HG02798 (cell line): ENCODE results near the gene KRT71.
"Not testable (repeated sequence)": the region's sequence is repeated elsewhere in the genome, so short reads cannot be mapped to it uniquely, and the experiment has no call there.

ENCODE experiments used
- ATAC-seq: cut with Tn5 transposase; IDR thresholded peaks from one replicate; pipeline ENCODE4 v1.9.1; 2021; ENCODE audit warnings: mild to moderate bottlenecking; ENCODE audit not compliant: unreplicated experiment, poor library complexity

KRT71 gene

GRCh38 chr12:52552681-52553195, at the start of gene KRT71:
TSS of gene KRT71 (minus strand) at chr12:52553145. CDS start at chr12:52553077, 68 bp downstream.
- no peak for ATAC-seq

DNA sequence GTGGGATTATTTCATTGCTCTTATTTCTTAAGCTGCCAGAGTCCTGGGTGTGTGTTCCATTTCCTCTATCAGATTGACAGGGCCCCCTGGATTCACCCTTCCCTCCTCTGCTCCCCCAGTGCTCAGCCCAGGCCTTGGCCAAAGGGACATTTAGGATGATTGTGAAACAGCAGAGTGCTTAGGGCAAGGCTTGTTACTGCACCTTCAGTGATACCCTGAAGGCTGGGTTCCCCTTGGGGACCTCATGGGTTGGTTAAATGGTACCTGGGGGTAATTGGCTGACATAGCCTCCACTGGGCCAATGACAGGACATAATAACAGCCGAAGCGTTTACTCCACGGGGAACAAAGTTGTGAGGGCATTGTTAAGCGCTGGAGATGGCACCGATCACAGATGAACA, 49.6 kb upstream of the KRT71 start:
- ATAC-seq: no peak

DNA sequence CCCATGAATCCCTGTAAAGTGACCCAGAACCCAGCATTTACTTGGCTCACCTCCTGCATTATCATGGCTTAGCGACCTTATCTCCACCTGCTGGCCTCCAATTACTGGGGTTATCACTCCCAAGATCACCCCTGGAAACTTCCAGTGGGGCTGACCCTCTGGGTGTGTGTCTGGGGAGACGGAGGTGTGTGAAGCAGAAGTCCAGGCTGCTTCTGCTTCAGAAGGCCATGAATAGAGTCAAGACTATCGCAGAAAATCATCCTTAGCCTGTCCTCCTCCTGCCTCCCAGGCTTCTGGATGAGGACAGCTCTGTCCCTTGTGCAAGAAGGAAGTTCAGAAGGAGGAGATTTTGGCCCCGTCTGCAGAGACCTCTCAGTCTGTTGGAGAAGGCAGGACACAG, 48.7 kb upstream of the KRT71 start:
- ATAC-seq: no peak

DNA sequence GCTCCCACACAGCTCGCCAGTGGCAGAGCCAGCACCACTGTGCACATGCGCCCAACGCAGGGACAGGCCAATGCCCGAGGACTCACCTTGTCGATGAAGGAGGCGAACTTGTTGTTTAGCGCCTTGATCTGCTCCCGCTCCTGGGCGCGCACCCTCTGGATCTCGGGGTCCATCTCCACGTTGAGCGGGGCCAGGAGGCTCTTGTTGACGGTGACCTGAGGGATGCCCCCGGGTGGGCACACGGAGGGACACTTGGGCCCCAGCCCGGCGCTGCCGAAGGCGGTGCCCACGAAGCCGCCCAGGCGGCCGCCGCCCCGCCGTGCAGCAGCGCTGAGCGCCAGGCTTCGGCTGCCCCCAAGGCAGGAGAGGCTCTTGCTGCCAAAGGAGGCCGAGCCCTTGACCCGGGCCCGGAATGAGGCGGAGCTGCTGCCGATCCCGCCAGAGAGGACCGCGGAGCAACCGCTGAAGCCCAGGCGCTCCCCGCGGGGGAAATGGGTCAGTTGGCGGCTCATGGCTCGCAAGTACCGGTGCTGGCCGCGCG, 48.1 kb upstream of the KRT71 start, which contains the start of gene KRT72:
TSS of gene KRT72 (minus strand) at position 523 of the 541 bp plus-strand sequence. CDS start at position 512, 11 bp downstream.
- ATAC-seq: no peak

DNA sequence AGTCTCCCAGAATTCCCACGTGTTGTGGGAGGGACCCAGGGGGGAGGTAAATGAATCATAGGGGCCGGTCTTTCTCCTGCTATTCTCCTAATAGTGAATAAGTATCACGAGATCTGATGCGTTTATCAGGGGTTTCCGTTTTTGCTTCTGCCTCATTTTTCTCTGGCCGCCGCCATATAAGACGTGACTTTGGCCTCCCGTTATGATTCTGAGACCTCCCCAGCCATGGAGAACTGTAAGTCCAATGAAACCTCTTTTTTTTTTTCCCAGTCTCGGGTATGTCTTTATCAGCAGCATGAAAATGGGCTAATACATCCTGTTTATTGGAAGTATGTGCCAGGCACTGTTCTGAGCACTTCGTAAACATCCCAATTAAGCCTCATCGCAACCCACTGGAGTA, 47.5 kb upstream of the KRT71 start:
- no peak for ATAC-seq

DNA sequence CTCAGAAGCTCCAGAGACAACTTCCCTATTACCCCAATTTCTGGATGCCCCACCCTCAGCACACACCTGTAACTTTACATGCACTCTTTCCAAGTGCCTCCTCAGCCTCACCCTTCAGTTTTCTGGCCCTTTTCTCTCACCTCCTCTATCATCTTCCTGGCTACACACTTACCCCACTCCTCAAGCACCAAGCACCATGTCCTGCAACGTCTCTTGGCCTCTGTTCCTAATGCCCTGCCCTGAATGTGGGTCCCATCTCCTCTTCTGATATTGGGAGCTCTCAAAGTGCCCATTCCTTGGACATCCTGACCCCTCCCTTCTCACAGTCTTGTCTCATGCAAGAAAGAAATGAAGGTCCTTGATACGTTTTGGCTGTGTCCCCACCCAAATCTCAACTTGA, 47.1 kb upstream of the KRT71 start:
- ATAC-seq: no peak

DNA sequence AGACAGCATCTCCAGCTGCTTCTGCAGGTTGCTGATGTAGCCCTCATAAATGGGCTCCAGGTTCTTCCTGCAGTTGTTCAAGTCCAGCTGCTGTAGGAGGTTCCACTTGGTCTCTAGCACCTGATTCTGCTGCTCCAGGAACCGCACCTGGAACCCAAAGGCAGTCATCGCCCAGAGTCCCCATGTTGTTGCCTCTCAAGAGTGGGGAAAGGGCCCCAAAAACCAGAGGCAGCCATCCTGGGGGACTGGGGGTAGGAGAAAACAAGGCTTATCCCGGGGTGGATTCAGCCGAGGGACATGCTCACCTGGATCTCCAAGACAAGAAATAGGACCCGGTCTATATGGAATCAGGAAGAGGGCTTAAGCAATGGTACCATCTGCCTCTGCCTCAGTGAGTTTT, 46.0 kb upstream of the KRT71 start:
- ATAC-seq: no peak

GRCh38 chr12:52594237-52594636, 41.3 kb upstream of the KRT71 start:
- not testable (repeated sequence) for ATAC-seq

GRCh38 chr12:52591521-52591920, 38.6 kb upstream of the KRT71 start:
- ATAC-seq: no peak

DNA sequence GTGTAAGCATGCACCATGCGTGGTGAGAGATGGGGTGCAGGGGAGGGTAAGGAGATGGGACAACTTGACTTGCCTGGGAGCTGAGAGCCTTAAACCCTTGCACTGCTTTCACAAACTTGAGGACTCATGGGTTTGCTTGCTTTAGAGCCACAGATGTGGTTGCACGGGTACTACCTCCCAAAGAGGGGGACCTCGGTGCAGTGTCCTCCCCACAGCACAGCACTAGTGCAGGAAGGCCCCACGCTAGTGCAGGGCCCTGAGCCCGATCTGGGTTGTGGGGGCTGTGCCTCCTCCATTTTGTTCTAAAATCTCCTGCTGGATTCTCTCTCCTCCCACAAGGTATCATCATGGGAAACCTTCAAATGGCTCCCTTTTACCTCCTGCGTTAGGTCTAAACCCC, 37.1 kb upstream of the KRT71 start:
- no peak for ATAC-seq

- no peak for ATAC-seq
Measured at GRCh38 chr12:52587563-52587962, 34.6 kb upstream of the KRT71 start.

DNA sequence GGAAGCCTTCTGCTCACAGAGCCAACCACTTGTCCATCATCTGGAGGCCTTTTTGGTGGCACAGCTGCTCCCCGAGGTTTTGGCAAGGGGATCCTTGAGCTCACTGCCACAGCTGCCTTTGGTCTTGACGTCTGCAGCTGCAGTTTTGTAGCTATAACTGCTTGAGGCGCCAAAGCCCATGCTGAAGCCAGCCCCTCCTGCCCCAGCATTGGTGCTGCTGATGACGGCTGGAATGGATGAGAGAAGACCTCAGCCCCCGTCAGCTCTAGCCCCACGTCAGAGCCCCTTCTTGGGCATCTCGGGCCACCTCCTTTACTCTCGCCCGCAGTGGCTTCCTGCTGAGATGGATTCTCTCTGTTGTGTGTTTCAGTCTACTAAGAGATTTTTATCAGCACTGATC, 33.0 kb upstream of the KRT71 start:
- no peak for ATAC-seq

GRCh38 chr12:52585066-52585465, 32.1 kb upstream of the KRT71 start:
- ATAC-seq: no peak

DNA sequence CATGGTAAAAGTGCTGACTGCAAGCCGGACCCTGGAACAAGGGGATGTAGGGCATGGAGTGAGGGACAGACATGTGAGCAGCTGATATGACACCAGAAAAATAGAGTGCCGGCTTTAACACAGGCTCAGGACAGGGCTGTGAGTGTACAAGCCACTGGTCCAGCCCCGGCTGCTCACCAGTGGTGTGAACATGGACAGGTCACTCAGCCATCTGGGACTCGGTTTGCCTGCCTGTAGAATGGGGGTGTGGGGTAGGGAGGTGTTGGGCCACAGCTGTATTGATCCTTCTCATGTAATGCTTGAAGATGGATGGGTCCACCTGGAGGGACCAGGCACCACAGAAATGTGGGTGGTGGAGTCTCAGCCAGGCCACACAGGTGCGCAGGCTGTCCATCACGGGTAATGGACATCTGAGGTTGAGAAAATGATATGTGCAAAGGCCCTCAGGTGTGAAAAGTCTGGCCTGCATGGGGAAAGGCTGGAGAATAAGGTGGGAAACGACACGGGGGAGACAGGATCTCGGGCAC, 31.3 kb upstream of the KRT71 start:
- no peak for ATAC-seq

DNA sequence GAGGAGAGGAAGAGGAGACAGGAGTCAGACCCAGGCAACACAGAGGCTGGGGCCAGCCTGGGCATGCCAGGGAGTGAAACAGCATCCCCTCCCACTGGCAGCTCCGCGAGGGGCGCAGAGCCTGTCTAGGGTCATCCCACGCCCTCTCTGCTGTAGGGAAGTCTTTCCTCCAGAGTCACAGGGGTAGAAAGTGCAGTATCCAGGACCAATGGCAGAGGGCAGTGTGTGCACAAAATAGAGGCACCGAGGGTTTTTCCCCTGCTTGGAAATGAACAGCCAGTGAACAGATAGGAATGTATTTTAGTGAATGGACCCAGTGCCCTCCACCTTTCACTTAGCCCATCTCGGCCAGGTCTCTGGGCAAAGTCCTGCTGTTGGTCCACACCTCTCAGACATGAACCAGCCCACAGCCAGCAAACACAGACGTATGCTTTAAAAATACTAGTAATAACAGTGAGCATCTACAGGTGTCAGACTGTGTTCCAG, 30.1 kb upstream of the KRT71 start:
- ATAC-seq: no peak

- no peak for ATAC-seq
Measured at GRCh38 chr12:52582486-52582885, 29.5 kb upstream of the KRT71 start.

DNA sequence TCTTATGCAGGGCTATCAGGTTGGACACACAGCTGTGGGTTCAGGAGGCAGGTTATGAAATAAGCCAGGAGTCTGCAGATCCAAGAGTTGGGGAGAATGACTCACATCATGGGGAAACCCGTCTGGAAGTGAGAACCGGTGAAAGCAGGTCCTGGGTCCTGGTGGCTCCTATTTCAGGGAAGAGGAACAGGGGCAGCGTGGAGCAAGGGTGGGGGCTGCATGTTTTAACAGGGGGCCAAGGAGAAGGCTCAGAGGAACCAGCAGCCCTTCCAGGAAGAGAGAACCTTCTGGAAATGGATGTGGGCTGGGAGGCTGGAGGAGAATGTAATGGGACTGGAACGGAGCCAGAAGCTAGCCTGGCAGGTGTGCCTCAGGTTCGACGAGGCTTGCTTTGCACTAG, 28.5 kb upstream of the KRT71 start:
- no peak for ATAC-seq

DNA sequence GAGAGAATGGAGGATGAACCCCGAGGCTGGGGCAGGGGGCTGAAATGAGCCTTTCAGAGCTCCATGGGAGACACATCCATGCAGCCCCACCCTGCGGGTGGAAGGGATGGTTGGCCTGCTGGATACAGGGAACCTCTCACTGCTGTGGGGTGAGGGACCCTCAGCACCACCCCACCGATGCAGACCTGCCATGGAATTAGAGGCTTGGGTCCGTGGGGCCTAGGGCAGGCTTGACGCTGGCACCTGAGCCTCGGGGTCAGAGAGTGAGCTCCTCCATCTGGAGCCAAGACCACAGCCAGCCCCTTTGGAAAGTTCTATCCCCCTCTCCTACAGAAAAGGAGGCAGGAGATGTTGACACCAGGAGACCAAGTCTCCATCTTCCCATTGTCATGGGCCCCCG, 28.1 kb upstream of the KRT71 start:
- no peak for ATAC-seq

GRCh38 chr12:52580496-52580895, 27.6 kb upstream of the KRT71 start:
- ATAC-seq: no peak

DNA sequence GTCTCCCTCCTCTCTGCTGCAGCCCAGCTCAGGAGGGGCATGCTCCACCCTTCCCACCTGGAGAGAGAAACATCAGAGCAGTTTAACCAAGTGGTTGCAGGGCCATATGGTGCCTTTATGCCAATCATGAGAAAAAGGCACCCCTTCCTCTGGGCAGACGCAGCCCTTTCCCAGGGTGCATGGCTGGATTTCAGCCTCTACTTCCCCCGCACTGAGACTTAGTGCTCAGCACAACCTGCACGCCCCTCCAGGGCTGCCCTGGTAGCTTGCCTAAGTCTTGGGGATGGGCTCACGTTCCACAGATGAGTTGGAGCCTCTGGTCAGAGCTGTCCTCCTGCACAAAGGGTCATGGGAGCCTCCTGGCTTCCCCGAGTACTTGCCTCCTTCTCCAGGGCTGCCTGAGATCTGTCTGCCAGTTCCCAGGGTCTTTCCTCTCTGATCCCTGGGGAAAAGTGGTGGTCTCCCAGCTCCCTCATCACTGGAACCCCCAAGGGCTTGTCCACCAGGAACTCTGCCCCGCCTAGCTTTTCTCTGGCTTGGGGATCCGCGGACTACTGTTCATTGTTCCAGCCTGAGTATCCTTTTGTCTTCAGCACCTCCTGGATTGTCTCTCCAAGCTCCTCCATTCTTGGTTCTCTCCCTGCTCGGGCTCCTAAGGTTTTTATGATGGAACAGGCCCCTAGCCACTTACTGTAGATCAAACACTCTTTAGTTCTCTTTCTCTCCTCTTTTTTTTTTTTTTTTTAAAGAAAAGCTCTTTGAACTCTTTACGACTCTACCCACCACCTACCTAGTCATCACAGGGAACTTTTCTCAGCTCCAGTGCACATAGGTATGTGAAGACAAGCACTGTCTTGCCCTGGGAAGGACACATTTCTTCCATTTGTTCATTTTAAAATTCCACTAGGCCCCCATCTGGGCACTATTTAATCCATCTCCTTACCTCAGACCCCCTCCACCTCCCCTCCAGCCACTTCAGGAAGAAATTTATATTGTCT, 26.8 kb upstream of the KRT71 start:
- ATAC-seq: no peak

GRCh38 chr12:52578469-52578868, 25.5 kb upstream of the KRT71 start:
- no peak for ATAC-seq
